SU-DHL-6 (cell line): ENCODE data around the gene AQP6.

ENCODE experiments used
- H2AFZ ChIP-seq: fragments of 200-600 bp; sonication (generic); 2 replicates; pipeline ENCODE4 v1.6.1; 2014; ENCODE audit warnings: low read depth, mild to moderate bottlenecking, moderate library complexity, mixed read lengths, antibody characterized with exemption, low read length; ENCODE audit not compliant: severe bottlenecking
- H3F3A ChIP-seq: fragments of 200-600 bp; shearing (Covaris generic); 2 replicates; pipeline ENCODE4 v1.6.0; 2016; ENCODE audit warnings: antibody characterized with exemption, mild to moderate bottlenecking; ENCODE audit not compliant: insufficient read depth
- H3K27ac ChIP-seq: fragments of 200-600 bp; sonication (generic); 2 replicates; pipeline ENCODE4 v1.5.1; 2016; ENCODE audit warnings: low read depth, mild to moderate bottlenecking, low read length, moderate library complexity, mixed read lengths
- H3K27me3 ChIP-seq: fragments of 200-600 bp; sonication (generic), shearing (Covaris generic); 2 replicates; pipeline ENCODE4 v1.6.0; 2014; ENCODE audit warnings: mild to moderate bottlenecking, low read length
- H3K36me3 ChIP-seq: fragments of 200-600 bp; sonication (generic); 2 replicates; pipeline ENCODE4 v1.6.1; 2014; ENCODE audit warnings: mild to moderate bottlenecking, low read length, mixed read lengths
- H3K4me2 ChIP-seq: fragments of 300-600, 200-600 bp; shearing (Covaris generic), sonication (generic); 2 replicates; pipeline ENCODE4 v1.6.0; 2014; ENCODE audit warnings: low read length, low read depth, mild to moderate bottlenecking; ENCODE audit not compliant: poor library complexity, severe bottlenecking
- H3K4me3 ChIP-seq: fragments of 200-600 bp; sonication (generic); 2 replicates; pipeline ENCODE4 v1.5.1; 2014; ENCODE audit warnings: antibody characterized with exemption, low read length, mild to moderate bottlenecking, mixed read lengths; ENCODE audit not compliant: insufficient read depth, poor library complexity, severe bottlenecking
- H3K79me2 ChIP-seq: fragments of 200-600 bp; sonication (generic); 2 replicates; pipeline ENCODE4 v1.6.1; 2014; ENCODE audit warnings: mild to moderate bottlenecking, low read length, moderate library complexity; ENCODE audit not compliant: insufficient read depth
- H3K9ac ChIP-seq: fragments of 200-600 bp; sonication (generic); 2 replicates; pipeline ENCODE4 v1.7.0; 2014; ENCODE audit warnings: mild to moderate bottlenecking, low read length
- H3K9me2 ChIP-seq: fragments of 200-600 bp; sonication (generic); replicated peaks from 2 replicates; pipeline ENCODE4 v1.6.1; 2014; ENCODE audit warnings: low read length; ENCODE audit not compliant: insufficient read depth
- H3K9me3 ChIP-seq: fragments of 200-600 bp; sonication (generic); 2 replicates; pipeline ENCODE4 v1.6.1; 2014; ENCODE audit warnings: low read length, mixed read lengths; ENCODE audit not compliant: insufficient read depth
- H4K20me1 ChIP-seq: fragments of 200-600 bp; sonication (generic); 2 replicates; pipeline ENCODE4 v1.6.1; 2014; ENCODE audit warnings: low read depth, mild to moderate bottlenecking, antibody characterized with exemption, low read length, moderate library complexity, mixed read lengths
- EZH2phosphoT487 ChIP-seq: fragments of 200-600 bp; sonication (generic), shearing (Covaris generic); conservative IDR thresholded peaks from 2 replicates; pipeline ENCODE4 v1.6.1; 2018; ENCODE audit warnings: mild to moderate bottlenecking, antibody characterized with exemption, low read length, moderate library complexity, mixed read lengths
- TF ChIP-seq, protein P1 (sequence below): fragments of 200-600 bp; sonication (generic); IDR thresholded peaks from one replicate; pipeline ENCODE4 v1.5.1; 2017; ENCODE audit warnings: antibody characterized with exemption, mild to moderate bottlenecking, low read length, moderate library complexity; ENCODE audit not compliant: insufficient read depth, poor library complexity, severe bottlenecking

Gene AQP6

DNA sequence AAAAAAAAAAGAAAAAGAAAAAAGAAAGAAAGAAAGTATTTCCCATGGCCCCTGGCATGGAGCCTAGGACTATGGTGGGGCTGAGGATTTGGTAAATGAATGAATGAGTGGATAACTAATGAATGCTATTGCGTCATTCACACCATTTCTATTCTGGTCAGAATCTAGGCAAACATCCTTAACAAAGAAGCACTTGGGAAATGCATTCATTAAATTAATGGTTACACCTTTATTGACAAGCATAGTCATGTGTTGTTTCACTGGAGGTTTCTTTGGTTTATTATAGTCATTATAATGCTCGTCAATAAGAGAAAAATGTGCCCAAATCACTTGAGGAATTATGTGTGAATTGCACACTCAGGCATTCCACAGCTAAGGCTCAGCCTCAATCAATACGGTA, 35.8 kb upstream of the AQP6 start:
- Histone ChIP-seq H4K20me1 (no peaks in the 10 kb centered on the region), H3K4me3 (no peak overlapping the region), H3F3A (no peaks in the 10 kb centered on the region), H3K9ac (no peak overlapping the region), H3K9me2 (no peaks in the 10 kb centered on the region), H3K36me3 (no peaks in the 10 kb centered on the region), H3K4me2 (no peak overlapping the region), H3K27me3 (no peaks in the 10 kb centered on the region), H2AFZ (no peak overlapping the region), H3K79me2 (no peaks in the 10 kb centered on the region), H3K9me3 (no peaks in the 10 kb centered on the region), H3K27ac (no peak overlapping the region)
- no peak for TF ChIP-seq EZH2phosphoT487
- TF ChIP-seq, protein P1, sequence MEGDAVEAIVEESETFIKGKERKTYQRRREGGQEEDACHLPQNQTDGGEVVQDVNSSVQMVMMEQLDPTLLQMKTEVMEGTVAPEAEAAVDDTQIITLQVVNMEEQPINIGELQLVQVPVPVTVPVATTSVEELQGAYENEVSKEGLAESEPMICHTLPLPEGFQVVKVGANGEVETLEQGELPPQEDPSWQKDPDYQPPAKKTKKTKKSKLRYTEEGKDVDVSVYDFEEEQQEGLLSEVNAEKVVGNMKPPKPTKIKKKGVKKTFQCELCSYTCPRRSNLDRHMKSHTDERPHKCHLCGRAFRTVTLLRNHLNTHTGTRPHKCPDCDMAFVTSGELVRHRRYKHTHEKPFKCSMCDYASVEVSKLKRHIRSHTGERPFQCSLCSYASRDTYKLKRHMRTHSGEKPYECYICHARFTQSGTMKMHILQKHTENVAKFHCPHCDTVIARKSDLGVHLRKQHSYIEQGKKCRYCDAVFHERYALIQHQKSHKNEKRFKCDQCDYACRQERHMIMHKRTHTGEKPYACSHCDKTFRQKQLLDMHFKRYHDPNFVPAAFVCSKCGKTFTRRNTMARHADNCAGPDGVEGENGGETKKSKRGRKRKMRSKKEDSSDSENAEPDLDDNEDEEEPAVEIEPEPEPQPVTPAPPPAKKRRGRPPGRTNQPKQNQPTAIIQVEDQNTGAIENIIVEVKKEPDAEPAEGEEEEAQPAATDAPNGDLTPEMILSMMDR, result no peak

DNA sequence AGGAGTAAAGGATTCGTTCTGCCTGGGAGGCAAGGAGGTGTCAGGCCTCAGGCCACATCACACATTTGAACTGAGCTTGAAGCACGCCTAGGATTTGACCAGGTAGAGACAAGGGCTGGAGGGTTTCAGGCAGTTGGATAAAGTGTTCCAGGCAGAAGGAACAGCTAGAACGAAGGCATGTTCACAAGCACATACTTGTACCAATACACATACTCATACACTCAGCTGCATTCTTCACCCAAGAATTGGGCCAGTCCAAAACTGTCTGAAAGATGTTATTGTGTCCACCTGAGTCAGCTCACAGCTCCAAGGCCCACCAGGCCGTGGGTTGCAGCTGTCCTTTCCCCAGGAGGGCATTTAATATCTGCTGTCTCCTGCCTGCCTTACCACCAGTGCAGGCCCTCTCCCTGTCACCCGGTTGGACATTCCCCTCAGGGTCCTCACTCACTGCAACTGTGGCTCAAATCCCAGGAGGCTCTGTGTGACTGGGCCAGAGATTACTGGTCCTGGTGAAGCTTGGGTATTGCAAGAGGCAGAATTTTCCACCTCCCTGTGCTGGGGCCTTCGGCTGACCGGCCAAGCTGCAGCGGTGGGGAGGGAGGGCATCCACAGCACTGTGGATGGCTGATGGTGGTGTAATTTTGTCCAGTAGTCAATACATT, 35.0 kb upstream of the AQP6 start:
- Histone ChIP-seq H3K27me3 (no peaks in the 10 kb centered on the region), H3K9me3 (no peaks in the 10 kb centered on the region), H3K4me3 (no peak overlapping the region), H3K9me2 (no peaks in the 10 kb centered on the region), H3K9ac (no peak overlapping the region), H3K36me3 (no peaks in the 10 kb centered on the region), H4K20me1 (no peaks in the 10 kb centered on the region), H3K79me2 (no peaks in the 10 kb centered on the region), H3F3A (no peaks in the 10 kb centered on the region), H2AFZ (no peak overlapping the region), H3K4me2 (no peak overlapping the region), H3K27ac (no peak overlapping the region)
- TF ChIP-seq, protein P1, result no peak
- TF ChIP-seq EZH2phosphoT487, result no peak

DNA sequence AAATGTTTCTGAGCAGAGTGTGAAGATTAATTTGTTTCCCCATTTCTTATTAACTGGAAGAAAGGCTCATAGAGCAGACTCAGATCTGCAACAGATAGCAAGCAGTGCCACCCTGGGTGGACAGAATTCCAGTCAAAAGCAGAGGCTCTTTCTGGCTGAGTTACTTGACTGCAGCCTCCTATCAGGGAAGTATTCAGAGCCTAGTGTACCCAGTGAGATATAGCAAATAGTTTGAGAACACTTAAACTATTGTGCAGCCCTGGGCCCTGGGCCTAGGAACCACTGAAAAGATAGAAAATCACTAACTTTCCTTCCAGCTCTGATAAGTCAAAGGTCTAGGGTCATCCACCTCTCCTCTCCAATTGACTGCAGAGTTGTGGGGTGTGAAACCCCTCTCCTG, 33.4 kb upstream of the AQP6 start:
- Histone ChIP-seq H3K9me3 (no peaks in the 10 kb centered on the region), H3F3A (no peaks in the 10 kb centered on the region), H3K27me3 (no peaks in the 10 kb centered on the region), H3K4me2 (no peak overlapping the region), H2AFZ (no peak overlapping the region), H3K27ac (no peak overlapping the region), H4K20me1 (no peaks in the 10 kb centered on the region), H3K36me3 (no peaks in the 10 kb centered on the region), H3K4me3 (no peak overlapping the region), H3K79me2 (no peaks in the 10 kb centered on the region), H3K9ac (no peak overlapping the region), H3K9me2 (no peaks in the 10 kb centered on the region)
- TF ChIP-seq, protein P1, result no peak
- TF ChIP-seq EZH2phosphoT487, result no peak

DNA sequence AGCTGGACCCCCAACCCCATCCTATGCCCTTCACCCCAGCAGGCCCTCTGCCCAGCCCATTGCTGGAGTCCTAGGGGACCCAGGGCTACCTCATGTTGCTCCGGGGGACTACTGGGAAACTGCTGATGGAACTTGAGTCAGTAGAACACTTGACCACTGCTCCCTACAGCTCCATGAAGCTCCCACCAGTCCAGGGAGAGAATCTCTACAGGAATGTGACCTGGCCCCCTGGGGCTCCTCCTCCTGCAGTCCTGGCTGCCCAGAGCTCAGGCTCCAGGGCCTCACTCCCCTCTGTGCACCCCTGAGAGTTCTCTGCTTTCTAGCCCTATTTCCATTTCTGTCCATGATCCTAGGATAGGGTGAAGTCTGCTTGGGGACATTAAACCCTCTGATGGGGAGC, 33.0 kb upstream of the AQP6 start:
- no peak overlapping the region for H3K4me3 ChIP-seq
- no peak overlapping the region for H3K4me2 ChIP-seq
- H3K27ac ChIP-seq, result no peak overlapping the region
- no peaks in the 10 kb centered on the region for H3K79me2 ChIP-seq
- H4K20me1 ChIP-seq, result no peaks in the 10 kb centered on the region
- TF ChIP-seq EZH2phosphoT487, result no peak
- TF ChIP-seq, protein P1, result no peak
- H3K9ac ChIP-seq, result no peak overlapping the region
- H3K36me3 ChIP-seq, result no peaks in the 10 kb centered on the region
- no peaks in the 10 kb centered on the region for H3F3A ChIP-seq
- H3K9me3 ChIP-seq, result no peaks in the 10 kb centered on the region
- no peaks in the 10 kb centered on the region for H3K27me3 ChIP-seq
- no peak overlapping the region for H2AFZ ChIP-seq
- no peaks in the 10 kb centered on the region for H3K9me2 ChIP-seq
